ENCODE measurements around the gene INTS1.

Gene INTS1

GRCh38 chr7:1489336-1489735 is 14.9 kb downstream of the INTS1 start:
- H3K4me3 ChIP-seq (ENCODE audit: low read depth, low read length) = no peak overlapping the region

DNA sequence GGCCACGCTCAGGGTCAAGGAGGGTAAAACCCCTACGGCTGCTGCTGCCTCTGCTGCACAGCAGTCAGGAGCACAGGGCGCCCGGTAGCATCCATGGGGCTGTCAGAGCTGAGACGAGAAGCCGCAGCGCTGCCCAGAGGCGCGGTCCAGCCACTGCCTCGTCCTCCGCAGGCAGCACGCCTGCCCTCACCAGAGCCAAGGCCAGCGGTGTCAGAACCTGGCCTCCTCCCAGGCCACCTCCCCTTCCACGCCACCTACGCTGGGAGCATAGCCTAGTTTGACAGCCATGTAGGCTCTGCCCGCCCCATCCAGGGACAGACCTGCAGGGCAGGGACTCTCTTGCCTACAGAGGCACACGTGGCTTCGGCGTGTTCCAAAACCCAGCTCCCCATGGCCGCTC is 16.2 kb downstream of the INTS1 start:
- no peak overlapping the region for H3K4me3 ChIP-seq (ENCODE audit: low read depth, low read length)

DNA sequence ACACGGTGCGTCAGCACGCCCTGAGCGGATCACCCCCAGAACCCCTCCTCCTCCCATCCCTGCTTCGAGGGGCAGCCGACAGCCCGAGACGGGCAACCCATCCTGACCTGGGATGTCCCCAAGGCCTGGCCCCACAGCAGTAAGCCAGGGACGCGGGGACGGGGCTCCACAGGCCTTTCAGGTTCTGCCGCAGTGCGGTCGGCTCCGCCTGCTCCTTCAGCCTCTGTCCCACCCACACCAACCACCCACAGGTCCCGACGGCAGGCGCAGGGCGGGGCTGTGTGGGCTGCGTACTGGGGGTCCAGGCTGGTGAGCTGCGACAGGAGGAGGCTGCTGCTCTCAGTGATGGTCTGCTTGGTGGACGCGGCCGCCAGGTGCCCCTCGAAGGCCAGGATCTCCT is 16.7 kb downstream of the INTS1 start:
- H3K4me3 ChIP-seq (ENCODE audit: low read depth, low read length) = no peak overlapping the region

GRCh38 chr7:1486571-1486970 is 17.6 kb downstream of the INTS1 start:
- H3K4me3 ChIP-seq (ENCODE audit: low read depth, low read length) = no peak overlapping the region

GRCh38 chr7:1485156-1485555 is 19.0 kb downstream of the INTS1 start:
- H3K4me3 ChIP-seq (ENCODE audit: low read depth, low read length) = no peak overlapping the region

- no peak overlapping the region for H3K4me3 ChIP-seq (ENCODE audit: low read depth, low read length)
Observed at GRCh38 chr7:1484569-1484968, 19.6 kb downstream of the INTS1 start.

DNA sequence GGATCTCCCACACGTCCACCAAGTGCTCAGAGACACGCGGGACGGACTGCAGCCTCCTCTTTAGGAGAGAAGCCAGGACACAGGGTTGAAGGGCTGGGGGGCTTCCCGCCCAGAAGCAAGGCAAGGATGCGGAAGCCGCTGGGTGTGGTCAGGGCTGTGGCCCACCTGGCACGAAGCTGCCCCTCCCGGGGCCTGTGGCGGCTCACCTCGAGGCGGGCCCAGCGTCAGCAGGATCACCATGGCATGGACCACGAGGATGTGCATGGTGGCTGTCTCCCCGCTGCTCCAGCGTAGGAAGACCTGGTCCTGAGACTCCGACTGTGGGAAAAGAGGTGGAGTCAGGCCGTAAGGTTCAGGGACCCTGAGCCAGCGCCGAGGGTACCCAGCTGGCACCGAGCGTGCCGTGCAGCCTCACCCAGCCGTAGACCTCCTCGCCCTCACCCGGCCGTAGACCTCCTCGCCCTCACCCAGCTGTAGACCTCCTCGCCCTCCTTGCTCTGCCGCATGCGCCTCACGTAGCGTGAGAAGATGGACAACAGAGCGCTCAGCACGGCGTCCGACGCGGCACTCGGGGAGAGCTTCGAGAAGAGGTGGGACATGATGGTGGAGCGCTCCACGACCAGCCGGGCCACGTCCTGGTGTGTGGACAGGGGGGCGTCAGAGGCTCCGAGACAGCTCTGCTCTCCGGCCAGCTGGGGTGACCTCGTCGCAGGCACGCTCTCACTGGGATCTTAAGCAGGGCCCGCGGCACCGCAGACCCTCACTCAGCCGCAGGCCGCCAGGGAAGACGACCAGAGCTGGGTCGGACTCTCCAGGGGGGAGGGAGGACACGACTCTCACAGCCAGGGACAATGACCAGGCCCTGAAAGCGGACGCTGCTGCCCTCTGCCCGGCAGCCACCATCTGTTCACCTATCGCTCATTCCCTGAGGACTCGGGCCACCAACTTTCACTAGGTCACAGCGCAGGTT is 20.4 kb downstream of the INTS1 start:
- H3K4me3 ChIP-seq (ENCODE audit: low read depth, low read length) = no peak overlapping the region

- H3K4me3 ChIP-seq (ENCODE audit: low read depth, low read length) = no peak overlapping the region
Observed at GRCh38 chr7:1483079-1483478, 21.1 kb downstream of the INTS1 start.

DNA sequence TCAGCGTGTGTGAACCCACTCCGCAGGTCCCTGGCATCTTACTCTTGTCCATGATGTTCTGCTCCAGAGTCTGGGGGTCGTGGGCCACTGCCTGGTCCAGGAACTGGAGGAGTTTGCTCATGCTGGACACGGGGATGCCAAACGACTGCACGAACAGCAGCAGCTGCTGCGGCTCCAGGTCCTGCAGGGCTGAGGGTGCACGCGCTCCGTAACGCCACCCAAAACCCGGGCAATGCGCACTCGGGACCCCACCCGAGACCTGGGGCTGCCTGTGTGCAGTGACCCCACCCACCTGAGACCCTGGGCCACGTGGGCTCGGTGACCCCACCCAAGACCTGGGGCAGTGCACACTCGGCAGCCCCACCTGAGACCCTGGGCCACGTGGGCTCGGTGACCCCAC is 22.9 kb downstream of the INTS1 start:
- H3K4me3 ChIP-seq (ENCODE audit: low read depth, low read length) = no peak overlapping the region

GRCh38 chr7:1480670-1481069 is 23.5 kb downstream of the INTS1 start:
- no peak overlapping the region for H3K4me3 ChIP-seq (ENCODE audit: low read depth, low read length)

- H3K4me3 ChIP-seq (ENCODE audit: low read depth, low read length) = no peak overlapping the region
Observed at GRCh38 chr7:1479287-1479686, 24.9 kb downstream of the INTS1 start.

- H3K4me3 ChIP-seq (ENCODE audit: low read depth, low read length) = no peak overlapping the region
Observed at GRCh38 chr7:1478480-1478879, 25.7 kb downstream of the INTS1 start.

- H3K4me3 ChIP-seq (ENCODE audit: low read depth, low read length) = no peak overlapping the region
Observed at GRCh38 chr7:1476859-1477258, 27.3 kb downstream of the INTS1 start.

DNA sequence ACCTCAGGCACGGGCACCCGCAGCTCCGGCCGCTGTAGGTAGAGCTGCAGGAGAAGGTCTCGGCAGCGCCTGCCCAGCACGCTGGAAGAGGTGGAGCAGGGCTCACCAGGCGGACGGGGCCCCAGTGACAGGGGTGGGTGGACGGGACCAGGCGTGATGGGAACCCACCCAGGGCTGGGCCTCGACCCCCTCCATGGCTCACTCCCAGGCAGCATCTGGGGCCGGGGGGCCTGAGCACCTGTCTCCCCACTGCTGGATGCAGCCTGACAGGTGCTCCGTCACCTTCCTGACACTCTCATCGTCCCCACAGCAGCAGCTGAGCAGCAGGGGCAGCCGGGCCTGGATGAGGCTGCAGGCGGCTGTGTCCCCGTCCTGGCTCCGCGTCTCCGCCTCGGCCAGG is 28.2 kb downstream of the INTS1 start:
- H3K4me3 ChIP-seq (ENCODE audit: low read depth, low read length) = no peak overlapping the region

GRCh38 chr7:1475393-1475792 is 28.8 kb downstream of the INTS1 start:
- no peak overlapping the region for H3K4me3 ChIP-seq (ENCODE audit: low read depth, low read length)

DNA sequence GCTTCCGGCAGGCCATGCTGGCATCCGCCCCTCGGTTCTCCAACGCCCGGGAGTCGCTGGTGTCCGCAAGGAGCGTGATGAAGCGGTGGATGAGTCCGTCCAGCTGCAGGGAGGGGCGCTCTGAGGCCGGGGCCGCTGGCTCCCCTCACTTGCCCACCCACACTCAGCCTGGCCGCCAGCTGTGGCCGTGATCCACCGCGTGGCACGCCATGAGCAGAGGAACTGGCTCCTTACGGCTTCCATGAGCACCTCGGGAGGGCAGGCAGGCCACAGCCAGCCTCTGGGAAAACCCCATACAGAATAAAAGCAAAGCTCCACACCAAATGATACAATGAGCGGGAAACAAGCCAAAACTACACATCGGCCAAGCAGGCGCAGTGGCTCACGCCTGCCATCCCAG is 29.5 kb downstream of the INTS1 start:
- no peak overlapping the region for H3K4me3 ChIP-seq (ENCODE audit: low read depth, low read length)

DNA sequence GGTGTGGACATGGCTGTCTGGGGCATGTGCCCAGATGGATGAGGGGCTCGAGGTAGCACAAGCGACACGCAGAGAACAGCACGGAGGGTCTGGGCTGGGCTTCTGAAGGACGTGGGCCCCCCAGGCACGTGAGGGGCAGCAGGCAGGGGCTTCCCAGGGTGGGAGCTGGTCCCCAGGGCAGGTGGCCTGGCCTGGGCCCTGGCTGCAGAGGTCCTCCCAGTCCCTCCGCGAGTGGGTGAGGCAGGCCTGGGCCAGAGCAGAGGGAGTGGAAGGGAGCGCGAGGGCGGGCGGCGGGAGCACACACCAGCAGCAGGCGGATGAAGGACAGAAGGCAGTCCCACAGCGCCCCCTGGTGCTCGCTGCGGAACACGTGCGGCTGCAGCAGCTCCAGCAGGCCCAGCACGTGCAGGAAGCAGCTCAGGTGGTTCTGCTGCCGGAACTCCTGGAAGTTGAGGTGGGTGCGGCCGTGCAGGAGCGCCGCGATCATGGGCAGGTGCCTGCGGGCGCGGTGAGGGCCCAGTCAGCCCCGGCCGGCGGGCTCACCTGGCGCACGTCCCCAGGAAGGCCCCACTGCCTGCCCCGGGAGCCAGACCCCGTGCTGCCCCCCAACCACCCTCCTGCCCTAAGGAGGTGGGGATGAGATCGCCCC is 30.2 kb downstream of the INTS1 start:
- H3K4me3 ChIP-seq (ENCODE audit: low read depth, low read length) = no peak overlapping the region

GRCh38 chr7:1470901-1471300 is 33.3 kb downstream of the INTS1 start:
- no peak overlapping the region for H3K4me3 ChIP-seq (ENCODE audit: low read depth, low read length)

- no peak overlapping the region for H3K4me3 ChIP-seq (ENCODE audit: low read depth, low read length)
Observed at GRCh38 chr7:1468643-1469298, 35.4 kb downstream of the INTS1 start.

- no peak overlapping the region for H3K4me3 ChIP-seq (ENCODE audit: low read depth, low read length)
Observed at GRCh38 chr7:1468203-1468602, 36.0 kb downstream of the INTS1 start.

- no peak overlapping the region for H3K4me3 ChIP-seq (ENCODE audit: low read depth, low read length)
Observed at GRCh38 chr7:1466524-1467271, 37.5 kb downstream of the INTS1 start.
